22Rv1 (cell line): ENCODE results near the gene ELOF1.
A peak's percentile ranks its signal among the peaks of the same experiment; 100 is the strongest.

ENCODE experiments used
- H3K27ac ChIP-seq: fragments of 450-650 bp; 2 replicates; pipeline ENCODE4 v1.5.1; 2017
- CTCF ChIP-seq: fragments of 450-650 bp; IDR thresholded peaks from 2 replicates; pipeline ENCODE4 v1.5.1; 2017; ENCODE audit warnings: mild to moderate bottlenecking
- ZFX ChIP-seq: fragments of 450-650 bp; IDR thresholded peaks from 2 replicates; pipeline ENCODE4 v1.6.1; 2017; ENCODE audit warnings: antibody characterized with exemption, borderline replicate concordance

Gene ELOF1

GRCh38 chr19:11505504-11506100, 53.4 kb downstream of the ELOF1 start, which contains the start of gene ZNF653:
Gene ZNF653, minus strand, starts transcription at chr19:11505839. Its CDS starts 53 bp downstream, at chr19:11505786.
- peak within 1 kb of the TSS; percentile 96 for H3K27ac ChIP-seq
- TF ChIP-seq ZFX (no peak), CTCF (no peak)

GRCh38 chr19:11505032-11505503, 54.0 kb downstream of the ELOF1 start:
- TF ChIP-seq ZFX (no peak), CTCF (no peak)
- H3K27ac ChIP-seq: peak overlapping the region; percentile 96

- TF ChIP-seq CTCF (no peak), ZFX (no peak)
- peak overlapping the region; percentile 96 for H3K27ac ChIP-seq
These were observed 54.5 kb downstream of the ELOF1 start for GRCh38 chr19:11504502-11505031.
